Measurements from ENCODE around the gene KCNAB2. TPM values are rescaled to one million over a fixed set of nuclear protein-coding genes. Genes with fewer than 3 reads are reported as not detected.

KCNAB2 gene
- total RNA-seq, 1 experiment from 2014 or later: 14.4 TPM

- DNase-seq (ENCODE audit: low spot score): no peak
Measured at GRCh38 chr1:6030132-6030531, 15.6 kb upstream of the KCNAB2 start.

GRCh38 chr1:6030547-6031261 lies 15.0 kb upstream of the KCNAB2 start:
- DNase-seq (ENCODE audit: low spot score): no peak

GRCh38 chr1:6033124-6033523 lies 12.6 kb upstream of the KCNAB2 start:
- no peak for DNase-seq (ENCODE audit: low spot score)

- DNase-seq (ENCODE audit: low spot score): no peak
Measured at GRCh38 chr1:6033986-6034749, 11.5 kb upstream of the KCNAB2 start.

- DNase-seq (ENCODE audit: low spot score): no peak
Measured at GRCh38 chr1:6034750-6035096, 11.0 kb upstream of the KCNAB2 start.

GRCh38 chr1:6035303-6035702 lies 10.4 kb upstream of the KCNAB2 start:
- DNase-seq (ENCODE audit: low spot score): no peak

- DNase-seq (ENCODE audit: low spot score): no peak
Measured at GRCh38 chr1:6035719-6036118, 10.0 kb upstream of the KCNAB2 start.

- DNase-seq (ENCODE audit: low spot score): peak; percentile 55
Measured at GRCh38 chr1:6037338-6037762, 8.3 kb upstream of the KCNAB2 start.

- DNase-seq (ENCODE audit: low spot score): no peak
Measured at GRCh38 chr1:6038603-6039002, 7.1 kb upstream of the KCNAB2 start.

GRCh38 chr1:6039031-6039430 lies 6.7 kb upstream of the KCNAB2 start:
- DNase-seq (ENCODE audit: low spot score): no peak

GRCh38 chr1:6040444-6040843 lies 5.2 kb upstream of the KCNAB2 start:
- no peak for DNase-seq (ENCODE audit: low spot score)

GRCh38 chr1:6040861-6041415 lies 4.8 kb upstream of the KCNAB2 start:
- no peak for DNase-seq (ENCODE audit: low spot score)

GRCh38 chr1:6041432-6042062 lies 4.1 kb upstream of the KCNAB2 start:
- no peak for DNase-seq (ENCODE audit: low spot score)

GRCh38 chr1:6043561-6043960 lies 2.1 kb upstream of the KCNAB2 start:
- no peak for DNase-seq (ENCODE audit: low spot score)

GRCh38 chr1:6044481-6045109 lies 1.1 kb upstream of the KCNAB2 start:
- no peak for DNase-seq (ENCODE audit: low spot score)

GRCh38 chr1:6045110-6045502 lies 582 bp upstream of the KCNAB2 start:
- no peak for DNase-seq (ENCODE audit: low spot score)

GRCh38 chr1:6046279-6046678 lies 591 bp downstream of the KCNAB2 start:
- DNase-seq (ENCODE audit: low spot score): no peak

GRCh38 chr1:6048179-6048867 lies 2.6 kb downstream of the KCNAB2 start:
- no peak for DNase-seq (ENCODE audit: low spot score)

- DNase-seq (ENCODE audit: low spot score): no peak
Measured at GRCh38 chr1:6049419-6049818, 3.7 kb downstream of the KCNAB2 start.

GRCh38 chr1:6051423-6051822 lies 5.7 kb downstream of the KCNAB2 start:
- DNase-seq (ENCODE audit: low spot score): no peak

GRCh38 chr1:6052543-6053205 lies 7.0 kb downstream of the KCNAB2 start:
- peak; percentile 45 for DNase-seq (ENCODE audit: low spot score)

Measured in A172 (cell line).